HG02642 (cell line): Measurements from ENCODE around the gene INTS12.

ENCODE experiments used
- ATAC-seq: cut with Tn5 transposase; IDR thresholded peaks from one replicate; pipeline ENCODE4 v1.9.1; 2021; ENCODE audit warnings: mild to moderate bottlenecking; ENCODE audit not compliant: unreplicated experiment, poor library complexity

INTS12 gene

GRCh38 chr4:105634402-105635080 is 73.9 kb downstream of the INTS12 start:
- no peak for ATAC-seq

- ATAC-seq, result no peak
These were observed 75.2 kb downstream of the INTS12 start for GRCh38 chr4:105633241-105633640.
